Keratinocyte (primary cell): ENCODE results near the gene STAC3. TPM values are rescaled to one million over a fixed set of nuclear protein-coding genes. Genes with fewer than 3 reads are reported as not detected.

Source experiments
- DNase-seq: peaks from one replicate; pipeline ENCODE4 v3.0.0-alpha.2; 2011; ENCODE audit warnings: low read depth, missing footprints, low spot score
- FAIRE-seq: peaks from 2 replicates; lab custom pipeline; 2011; peaks lifted over from hg19 to GRCh38; lab: Jason Lieb, UNC
- H2AFZ ChIP-seq: 2 replicates; pipeline ENCODE4 v1.6.0; 2012; ENCODE audit warnings: low read length, control low read depth, inconsistent platforms; ENCODE audit not compliant: control insufficient read depth
- H3K27ac ChIP-seq: 2 replicates; pipeline ENCODE4 v1.5.1; 2011; ENCODE audit warnings: low read length; ENCODE audit not compliant: control insufficient read depth, insufficient read depth
- H3K27me3 ChIP-seq: 3 replicates; pipeline ENCODE4 v1.6.0; 2011; ENCODE audit warnings: low read length; ENCODE audit not compliant: control insufficient read depth, insufficient read depth; ENCODE audit errors: extremely low read depth
- H3K36me3 ChIP-seq, 2 experiments: 2 replicates in 1 of 2; 3 replicates in 1 of 2; pipeline ENCODE4 v1.5.1; 2011; ENCODE audit warnings: low read length in 2 of 2, mild to moderate bottlenecking in 1 of 2; ENCODE audit not compliant: control insufficient read depth in 2 of 2, insufficient read depth in 2 of 2; ENCODE audit errors: extremely low read depth in 1 of 2
- H3K4me1 ChIP-seq: 3 replicates; pipeline ENCODE4 v1.5.1; 2011; ENCODE audit warnings: low read length; ENCODE audit not compliant: control insufficient read depth, insufficient read depth; ENCODE audit errors: extremely low read depth
- H3K4me2 ChIP-seq: 3 replicates; pipeline ENCODE4 v1.6.0; 2011; ENCODE audit warnings: low read depth, low read length; ENCODE audit not compliant: control insufficient read depth, insufficient read depth; ENCODE audit errors: extremely low read depth
- H3K4me3 ChIP-seq, 3 experiments: fragments of 200-600 bp in 1 of 3; sonication (generic) in 1 of 3; 2 replicates in 2 of 3; 3 replicates in 1 of 3; pipeline ENCODE4 v1.5.1; 2011 to 2016; ENCODE audit warnings: low read length in 3 of 3, mild to moderate bottlenecking in 3 of 3, control low read depth in 2 of 3, inconsistent platforms in 1 of 3, low read depth in 1 of 3, mixed read lengths in 1 of 3, mixed run types in 1 of 3, moderate library complexity in 1 of 3; ENCODE audit not compliant: control insufficient read depth in 2 of 3, insufficient read depth in 2 of 3; ENCODE audit errors: extremely low read depth in 1 of 3
- H3K79me2 ChIP-seq: 2 replicates; pipeline ENCODE4 v1.6.0; 2012; ENCODE audit warnings: low read length; ENCODE audit not compliant: control insufficient read depth, insufficient read depth
- H3K9ac ChIP-seq: 3 replicates; pipeline ENCODE4 v1.6.0; 2011; ENCODE audit warnings: low read length; ENCODE audit not compliant: control insufficient read depth, insufficient read depth; ENCODE audit errors: extremely low read depth
- H3K9me1 ChIP-seq: 3 replicates; pipeline ENCODE4 v1.6.0; 2011; ENCODE audit warnings: low read length; ENCODE audit not compliant: control insufficient read depth, insufficient read depth; ENCODE audit errors: extremely low read depth
- H3K9me3 ChIP-seq: 2 replicates; pipeline ENCODE4 v1.5.1; 2012; ENCODE audit warnings: low read depth, low read length; ENCODE audit not compliant: control insufficient read depth
- H4K20me1 ChIP-seq: 3 replicates; pipeline ENCODE4 v1.6.0; 2011; ENCODE audit warnings: low read length; ENCODE audit not compliant: control insufficient read depth, insufficient read depth; ENCODE audit errors: extremely low read depth
- CTCF ChIP-seq, 3 experiments: IDR thresholded peaks in 1 of 3; conservative IDR thresholded peaks in 1 of 3; optimal IDR thresholded peaks in 1 of 3; 2 replicates in 2 of 3; 3 replicates in 1 of 3; pipeline versions ENCODE3 to v1.5.1; 2011; ENCODE audit warnings: low read length in 3 of 3, mild to moderate bottlenecking in 3 of 3, moderate library complexity in 2 of 3, control low read depth in 1 of 3, inconsistent platforms in 1 of 3; ENCODE audit not compliant: insufficient read depth in 2 of 3; ENCODE audit errors: extremely low read depth in 1 of 3
- EZH2 ChIP-seq: IDR thresholded peaks from one replicate; pipeline ENCODE4 v1.6.1; 2012; ENCODE audit warnings: inconsistent platforms, mild to moderate bottlenecking, low read length, moderate library complexity
- dilution Hi-C: fragments of 300-500 bp; cut with MboI; formaldehyde crosslinking; loops from one replicate; pipeline ENCODE4 v1.7.0; 2020; ENCODE audit warnings: low sequenced_read_pairs; ENCODE audit not compliant: extremely low pct_ligation_motif_present
- polyA plus RNA-seq, 5 experiments: library from polyadenylated mRNA; depleted of rRNA in 3 of 5; stranded (reverse) in 3 of 5; stranded (forward) in 1 of 5; unstranded in 1 of 5; fragments of >200 nt; gene quantifications; 1 replicate in 1 of 5; 2 replicates in 3 of 5; 3 replicates in 1 of 5; pipeline versions ENCODE4 v1.2.1 to v1.2.3, GENCODE V29; 2011 to 2012; ENCODE audit warnings: missing spikeins in 2 of 5, low read depth in 1 of 5, low replicate concordance in 1 of 5

Gene STAC3
- polyA plus RNA-seq, 1 donor (not counting 4 experiments of a cell fraction or from before 2014, with no cell fraction given), result 0.94 TPM

- Histone ChIP-seq H2AFZ (no peak overlapping the region), H4K20me1 (no peaks in the 10 kb centered on the region), H3K27me3 (no peaks in the 10 kb centered on the region), H3K4me3 (no peak overlapping the region), H3K9me1 (no peaks in the 10 kb centered on the region), H3K9me3 (no peaks in the 10 kb centered on the region), H3K36me3 (peaks cover 0 to 24% of the 10 kb centered on the region in 2 experiments), H3K9ac (no peak overlapping the region), H3K27ac (no peak overlapping the region), H3K4me2 (no peak overlapping the region), H3K79me2 (no peaks in the 10 kb centered on the region), H3K4me1 (no peaks in the 10 kb centered on the region)
- dilution Hi-C loops, result no loop called here
- no peak for TF ChIP-seq EZH2
- TF ChIP-seq CTCF (optimal IDR thresholded peaks at IDR 0.05 in 1 of 3, IDR thresholded peaks at IDR 0.05 in 1 of 3, conservative IDR thresholded peaks at IDR 0.05 in 1 of 3; ENCODE audit: extremely low read depth in 1 of 3, insufficient read depth in 2 of 3, low read length in 3 of 3), result no peak
- DNase-seq (no peak), FAIRE-seq (no peak)
These were observed 45.8 kb downstream of the STAC3 start for GRCh38 chr12:57205186-57205585.

GRCh38 chr12:57204454-57204853 lies 46.5 kb downstream of the STAC3 start:
- H4K20me1 ChIP-seq, result no peaks in the 10 kb centered on the region
- no peaks in the 10 kb centered on the region for H3K9me1 ChIP-seq
- TF ChIP-seq EZH2 (no peak), CTCF (optimal IDR thresholded peaks at IDR 0.05 in 1 of 3, IDR thresholded peaks at IDR 0.05 in 1 of 3, conservative IDR thresholded peaks at IDR 0.05 in 1 of 3; ENCODE audit: extremely low read depth in 1 of 3, insufficient read depth in 2 of 3, low read length in 3 of 3) (no peak)
- peaks cover 0 to 26% of the 10 kb centered on the region in 2 experiments for H3K36me3 ChIP-seq
- H3K4me3 ChIP-seq, result no peak overlapping the region
- FAIRE-seq, result no peak
- H3K9me3 ChIP-seq, result no peaks in the 10 kb centered on the region
- no peaks in the 10 kb centered on the region for H3K79me2 ChIP-seq
- no peaks in the 10 kb centered on the region for H3K4me1 ChIP-seq
- no peak overlapping the region for H2AFZ ChIP-seq
- H3K9ac ChIP-seq, result no peak overlapping the region
- H3K27me3 ChIP-seq, result no peaks in the 10 kb centered on the region
- H3K27ac ChIP-seq, result no peak overlapping the region
- H3K4me2 ChIP-seq, result no peak overlapping the region
- DNase-seq, result no peak
- dilution Hi-C loops, result no loop called here
